ENCODE measurements around the gene EPB41L2. TPM values are rescaled to one million over a fixed set of nuclear protein-coding genes. Genes with fewer than 3 reads are reported as not detected.

The EPB41L2 gene
- total RNA-seq, 1 donor from 2014 or later: 136 TPM

DNA sequence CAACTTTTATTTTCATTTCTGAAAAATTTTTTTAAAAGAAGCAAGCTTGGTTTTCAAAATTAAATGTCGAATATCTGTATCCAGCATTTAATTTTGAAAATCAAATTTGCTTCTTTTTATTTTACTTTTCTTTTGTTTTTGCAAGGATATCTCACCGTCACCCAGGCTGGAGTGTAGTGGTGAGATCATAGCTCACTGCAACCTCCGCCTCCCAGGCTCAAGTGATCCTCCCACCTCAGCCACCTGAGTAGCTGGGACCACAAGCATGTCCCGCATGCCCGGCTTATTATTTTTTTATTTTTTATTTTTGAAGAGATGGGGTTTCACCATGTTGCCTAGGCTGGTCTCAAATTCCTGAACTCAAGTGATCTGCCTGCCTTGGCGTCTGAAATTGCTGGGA lies 17.0 kb upstream of the EPB41L2 start:
- Histone ChIP-seq H3K4me3 (ENCODE audit: insufficient read depth, low read depth, low read length) (no peak overlapping the region), H3K27me3 (ENCODE audit: insufficient read depth, low read length) (no peaks in the 10 kb centered on the region), H3K4me2 (ENCODE audit: low read length) (no peak overlapping the region), H3K4me1 (ENCODE audit: insufficient read depth, low read length) (peaks cover 3% of the 10 kb centered on the region), H4K20me1 (ENCODE audit: insufficient read depth, low read length) (no peaks in the 10 kb centered on the region), H3K9ac (ENCODE audit: low read length) (no peak overlapping the region), H2AFZ (ENCODE audit: low read depth, low read length) (no peak overlapping the region), H3K79me2 (ENCODE audit: insufficient read depth, low read length) (no peaks in the 10 kb centered on the region), H3K9me3 (ENCODE audit: insufficient read depth, low read depth, low read length) (no peaks in the 10 kb centered on the region), H3K36me3 (ENCODE audit: insufficient read depth, low read length) (no peaks in the 10 kb centered on the region), H3K27ac (ENCODE audit: low read depth, low read length) (no peak overlapping the region)
- TF ChIP-seq, protein P1, sequence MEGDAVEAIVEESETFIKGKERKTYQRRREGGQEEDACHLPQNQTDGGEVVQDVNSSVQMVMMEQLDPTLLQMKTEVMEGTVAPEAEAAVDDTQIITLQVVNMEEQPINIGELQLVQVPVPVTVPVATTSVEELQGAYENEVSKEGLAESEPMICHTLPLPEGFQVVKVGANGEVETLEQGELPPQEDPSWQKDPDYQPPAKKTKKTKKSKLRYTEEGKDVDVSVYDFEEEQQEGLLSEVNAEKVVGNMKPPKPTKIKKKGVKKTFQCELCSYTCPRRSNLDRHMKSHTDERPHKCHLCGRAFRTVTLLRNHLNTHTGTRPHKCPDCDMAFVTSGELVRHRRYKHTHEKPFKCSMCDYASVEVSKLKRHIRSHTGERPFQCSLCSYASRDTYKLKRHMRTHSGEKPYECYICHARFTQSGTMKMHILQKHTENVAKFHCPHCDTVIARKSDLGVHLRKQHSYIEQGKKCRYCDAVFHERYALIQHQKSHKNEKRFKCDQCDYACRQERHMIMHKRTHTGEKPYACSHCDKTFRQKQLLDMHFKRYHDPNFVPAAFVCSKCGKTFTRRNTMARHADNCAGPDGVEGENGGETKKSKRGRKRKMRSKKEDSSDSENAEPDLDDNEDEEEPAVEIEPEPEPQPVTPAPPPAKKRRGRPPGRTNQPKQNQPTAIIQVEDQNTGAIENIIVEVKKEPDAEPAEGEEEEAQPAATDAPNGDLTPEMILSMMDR (IDR thresholded peaks at IDR 0.05; ENCODE audit: insufficient read depth, low read depth, low read length): no peak
- TF ChIP-seq EZH2 (IDR thresholded peaks at IDR 0.05; ENCODE audit: insufficient read depth, low read length): no peak
- no peaks in the 10 kb centered on the region for H3K9me3 Mint-ChIP-seq (ENCODE audit: unreplicated experiment)
- H3K36me3 Mint-ChIP-seq (ENCODE audit: low read depth, unreplicated experiment): no peaks in the 10 kb centered on the region
- FAIRE-seq: no peak
- H3K27ac Mint-ChIP-seq (ENCODE audit: unreplicated experiment): no peak overlapping the region
- H3K4me1 Mint-ChIP-seq (ENCODE audit: low read depth, unreplicated experiment): no peaks in the 10 kb centered on the region
- H3K27me3 Mint-ChIP-seq (ENCODE audit: low read depth, unreplicated experiment): no peaks in the 10 kb centered on the region
- DNase-seq (ENCODE audit: low read depth): no peak
- H3K4me3 Mint-ChIP-seq (ENCODE audit: unreplicated experiment): no peak overlapping the region

DNA sequence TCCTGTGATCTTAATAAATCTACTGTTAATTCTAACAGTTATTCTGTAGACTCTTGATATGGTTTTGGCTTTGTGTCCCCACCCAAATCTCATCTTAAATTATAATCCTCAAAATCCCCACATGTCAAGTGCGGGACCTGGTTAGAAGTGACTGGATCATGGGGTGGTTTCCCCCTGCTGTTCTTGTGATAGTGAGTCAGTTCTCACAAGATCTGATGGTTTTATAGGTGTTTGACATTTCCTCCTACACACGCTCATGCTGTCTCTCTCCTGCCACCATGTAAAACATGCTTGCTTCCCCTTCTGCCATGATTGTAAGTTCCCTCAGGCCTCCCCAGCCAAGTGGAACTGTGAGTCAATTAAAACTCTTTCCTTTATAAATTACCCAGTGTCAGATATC lies 10.5 kb upstream of the EPB41L2 start:
- no peak overlapping the region for H3K4me3 Mint-ChIP-seq (ENCODE audit: unreplicated experiment)
- H3K27me3 ChIP-seq (ENCODE audit: insufficient read depth, low read length): no peaks in the 10 kb centered on the region

DNA sequence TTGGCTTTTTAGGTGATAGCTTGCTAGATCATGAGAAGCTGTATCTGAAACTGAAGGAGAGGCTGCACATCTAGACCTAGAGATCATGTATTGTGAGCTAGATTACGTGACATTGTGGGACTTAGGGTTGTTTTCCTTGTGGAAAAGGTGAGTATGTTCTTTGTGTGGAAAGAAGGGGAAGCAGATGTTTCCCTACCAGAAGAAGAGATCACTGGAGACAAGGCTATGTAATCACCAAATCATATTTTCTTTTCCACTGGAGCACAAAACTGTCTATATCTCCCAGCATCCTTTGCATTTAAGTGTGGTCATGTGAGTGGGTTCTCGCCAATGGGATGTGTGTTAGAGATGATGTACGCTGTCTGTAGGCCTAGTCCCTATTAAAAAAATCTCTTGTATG lies 7.0 kb upstream of the EPB41L2 start:
- H3K27ac Mint-ChIP-seq (ENCODE audit: unreplicated experiment): no peak overlapping the region
- no peaks in the 10 kb centered on the region for H3K4me1 Mint-ChIP-seq (ENCODE audit: low read depth, unreplicated experiment)

More for the DNA sequence above, 10.5 kb upstream of the EPB41L2 start:
- FAIRE-seq (no peak), DNase-seq (ENCODE audit: low read depth) (no peak)
- Histone ChIP-seq H3K9ac (ENCODE audit: low read length) (no peak overlapping the region), H3K4me2 (ENCODE audit: low read length) (no peak overlapping the region), H4K20me1 (ENCODE audit: insufficient read depth, low read length) (no peaks in the 10 kb centered on the region), H3K27ac (ENCODE audit: low read depth, low read length) (no peak overlapping the region), H3K4me1 (ENCODE audit: insufficient read depth, low read length) (no peaks in the 10 kb centered on the region), H3K36me3 (ENCODE audit: insufficient read depth, low read length) (no peaks in the 10 kb centered on the region), H2AFZ (ENCODE audit: low read depth, low read length) (no peak overlapping the region), H3K79me2 (ENCODE audit: insufficient read depth, low read length) (no peaks in the 10 kb centered on the region), H3K4me3 (ENCODE audit: insufficient read depth, low read depth, low read length) (no peak overlapping the region), H3K9me3 (ENCODE audit: insufficient read depth, low read depth, low read length) (no peaks in the 10 kb centered on the region)
- Mint-ChIP-seq H3K36me3 (ENCODE audit: low read depth, unreplicated experiment) (no peaks in the 10 kb centered on the region), H3K27ac (ENCODE audit: unreplicated experiment) (no peak overlapping the region), H3K9me3 (ENCODE audit: unreplicated experiment) (no peaks in the 10 kb centered on the region), H3K4me1 (ENCODE audit: low read depth, unreplicated experiment) (no peaks in the 10 kb centered on the region), H3K27me3 (ENCODE audit: low read depth, unreplicated experiment) (no peaks in the 10 kb centered on the region)
- no peak for TF ChIP-seq EZH2 (IDR thresholded peaks at IDR 0.05; ENCODE audit: insufficient read depth, low read length)
- TF ChIP-seq, protein P1 (IDR thresholded peaks at IDR 0.05; ENCODE audit: insufficient read depth, low read depth, low read length): no peak

More for the DNA sequence above, 7.0 kb upstream of the EPB41L2 start:
- Histone ChIP-seq H3K9me3 (ENCODE audit: insufficient read depth, low read depth, low read length) (no peaks in the 10 kb centered on the region), H3K36me3 (ENCODE audit: insufficient read depth, low read length) (no peaks in the 10 kb centered on the region), H3K9ac (ENCODE audit: low read length) (no peak overlapping the region), H3K4me3 (ENCODE audit: insufficient read depth, low read depth, low read length) (no peak overlapping the region), H2AFZ (ENCODE audit: low read depth, low read length) (no peak overlapping the region), H3K4me2 (ENCODE audit: low read length) (no peak overlapping the region), H3K27ac (ENCODE audit: low read depth, low read length) (no peak overlapping the region), H3K27me3 (ENCODE audit: insufficient read depth, low read length) (no peaks in the 10 kb centered on the region), H3K4me1 (ENCODE audit: insufficient read depth, low read length) (no peaks in the 10 kb centered on the region), H3K79me2 (ENCODE audit: insufficient read depth, low read length) (no peaks in the 10 kb centered on the region), H4K20me1 (ENCODE audit: insufficient read depth, low read length) (no peaks in the 10 kb centered on the region)
- Mint-ChIP-seq H3K36me3 (ENCODE audit: low read depth, unreplicated experiment) (no peaks in the 10 kb centered on the region), H3K4me3 (ENCODE audit: unreplicated experiment) (no peak overlapping the region), H3K27me3 (ENCODE audit: low read depth, unreplicated experiment) (no peaks in the 10 kb centered on the region), H3K9me3 (ENCODE audit: unreplicated experiment) (no peaks in the 10 kb centered on the region)
- FAIRE-seq (no peak), DNase-seq (ENCODE audit: low read depth) (no peak)
- no peak for TF ChIP-seq EZH2 (IDR thresholded peaks at IDR 0.05; ENCODE audit: insufficient read depth, low read length)
- TF ChIP-seq, protein P1 (IDR thresholded peaks at IDR 0.05; ENCODE audit: insufficient read depth, low read depth, low read length): no peak
